Mucosa of gallbladder (tissue), 1 donor: ENCODE measurements around the gene SIVA1. TPM values are rescaled to one million over a fixed set of nuclear protein-coding genes. Genes with fewer than 3 reads are reported as not detected.

Experiments
- DNase-seq: peaks from one replicate; pipeline ENCODE4 v3.0.0-alpha.2; 2020; ENCODE audit warnings: low spot score
- total RNA-seq: library from RNA; stranded (reverse); gene quantifications from one replicate; pipeline ENCODE4 v1.2.1, GENCODE V29; 2021
- donor health status: DM: no; HTN: no; CAD: no.

The SIVA1 gene
- total RNA-seq, 1 donor from 2014 or later: 80.6 TPM

- no peak for DNase-seq
These were observed 18.4 kb downstream of the SIVA1 start for GRCh38 chr14:104771374-104771773.

DNA sequence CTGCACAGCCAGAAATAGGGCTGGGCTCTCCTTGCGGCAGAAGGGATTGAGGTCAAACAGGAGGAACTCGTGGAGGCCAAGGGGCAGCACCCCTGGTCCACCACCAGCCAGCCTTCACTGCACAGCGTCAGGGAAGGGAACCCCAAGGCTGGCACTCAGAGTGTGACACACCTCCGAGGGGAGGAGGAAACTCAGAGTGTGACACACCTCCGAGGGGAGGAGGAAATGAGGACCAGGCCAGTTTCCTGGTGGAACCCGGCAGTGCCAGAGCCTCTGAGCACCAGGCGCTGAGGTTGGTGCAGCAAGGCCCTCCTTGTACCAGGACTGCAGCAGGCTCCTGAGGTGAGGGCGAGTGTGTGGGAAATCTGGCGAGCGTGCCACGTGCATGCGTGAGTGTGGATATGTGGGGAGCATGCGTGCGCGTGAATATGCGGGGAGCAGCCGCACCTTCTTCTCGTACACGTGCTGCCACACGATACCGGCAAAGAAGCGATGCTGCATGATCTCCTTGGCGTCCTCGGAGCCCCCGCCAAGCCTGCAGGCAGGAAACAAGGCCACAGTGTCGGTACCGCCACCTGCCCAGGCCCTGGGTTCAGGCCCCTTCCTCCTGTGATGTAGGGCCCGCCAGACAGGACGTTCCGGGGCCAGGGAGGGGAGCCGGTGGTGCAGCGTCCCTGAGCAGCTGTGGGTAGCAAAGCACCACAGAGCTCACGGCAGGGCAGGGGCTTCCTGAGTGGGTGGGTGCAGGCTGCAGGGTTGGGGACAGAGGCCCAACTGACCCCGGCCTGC, 19.2 kb downstream of the SIVA1 start:
- DNase-seq: no peak

- no peak for DNase-seq
These were observed 20.0 kb downstream of the SIVA1 start for GRCh38 chr14:104772707-104773504.

DNA sequence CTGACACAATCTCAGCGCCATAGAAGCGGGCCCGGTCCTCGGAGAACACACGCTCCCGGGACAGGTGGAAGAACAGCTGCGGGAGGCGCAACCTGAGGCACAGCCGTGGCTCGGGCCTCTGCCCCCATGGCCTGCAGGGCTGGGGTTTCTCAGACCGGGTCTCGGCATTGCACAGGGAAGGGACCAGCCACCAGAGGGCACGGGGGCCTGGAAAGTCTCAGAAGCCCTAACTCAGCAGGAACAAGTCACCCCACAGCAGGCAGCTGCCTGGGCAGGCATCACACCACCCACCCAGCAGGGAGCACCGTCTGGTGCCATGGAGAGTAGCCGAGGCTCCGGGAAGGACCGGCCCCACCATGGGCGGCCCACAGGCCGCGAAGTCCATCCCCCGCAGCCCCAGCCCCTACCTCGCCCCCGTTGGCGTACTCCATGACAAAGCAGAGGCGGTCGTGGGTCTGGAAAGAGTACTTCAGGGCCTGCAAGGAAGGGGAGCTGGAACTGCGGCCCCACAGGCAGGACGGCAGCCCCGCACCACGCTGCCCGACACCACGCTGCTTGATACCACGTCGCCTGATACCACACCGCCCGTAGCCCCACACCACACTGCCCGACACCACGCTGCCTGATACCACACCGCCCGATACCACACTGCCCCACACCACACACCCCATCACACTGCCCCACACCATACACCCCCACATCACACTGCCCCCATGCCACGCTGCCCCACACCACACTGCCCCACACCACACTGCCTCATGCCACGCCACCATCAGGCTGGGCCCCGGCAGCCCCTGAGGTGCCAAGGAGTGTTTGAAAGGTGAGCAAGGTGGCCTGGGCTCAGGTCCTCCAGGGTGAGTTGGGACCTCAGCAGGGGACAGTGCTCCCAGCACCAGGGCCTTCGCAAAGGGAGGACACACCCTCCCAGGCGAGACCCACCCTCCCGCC, 20.8 kb downstream of the SIVA1 start:
- DNase-seq: no peak

DNA sequence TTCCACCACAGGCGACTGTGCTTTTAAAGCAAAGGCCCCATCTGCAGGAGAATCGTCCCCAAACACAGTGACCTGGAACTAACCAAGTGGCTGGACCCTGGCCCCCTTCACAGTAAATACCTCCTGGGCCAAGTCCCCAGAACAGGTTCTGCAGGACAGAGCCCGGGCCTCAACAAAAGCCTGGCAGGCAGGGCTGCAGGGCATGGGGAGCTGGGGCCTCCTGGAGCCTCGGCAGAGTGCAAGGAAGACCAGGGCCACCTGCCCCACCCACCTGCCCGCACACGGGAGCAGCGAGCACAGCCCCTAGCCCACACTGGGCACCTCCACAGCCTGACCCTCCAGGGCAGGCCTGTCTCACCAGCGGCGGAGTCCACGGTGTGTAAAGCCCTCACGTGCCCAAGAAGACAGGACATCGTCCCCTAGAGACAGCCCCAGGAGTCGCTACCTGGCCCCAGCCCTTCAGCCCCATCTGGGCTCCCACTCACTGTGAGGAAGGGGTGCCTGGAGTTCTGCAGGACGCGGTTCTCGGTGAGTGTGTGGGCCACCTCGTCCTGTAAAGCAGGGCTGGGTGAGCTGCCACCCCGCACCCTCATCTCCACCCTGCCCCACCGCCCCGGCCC, 21.6 kb downstream of the SIVA1 start:
- no peak for DNase-seq

DNA sequence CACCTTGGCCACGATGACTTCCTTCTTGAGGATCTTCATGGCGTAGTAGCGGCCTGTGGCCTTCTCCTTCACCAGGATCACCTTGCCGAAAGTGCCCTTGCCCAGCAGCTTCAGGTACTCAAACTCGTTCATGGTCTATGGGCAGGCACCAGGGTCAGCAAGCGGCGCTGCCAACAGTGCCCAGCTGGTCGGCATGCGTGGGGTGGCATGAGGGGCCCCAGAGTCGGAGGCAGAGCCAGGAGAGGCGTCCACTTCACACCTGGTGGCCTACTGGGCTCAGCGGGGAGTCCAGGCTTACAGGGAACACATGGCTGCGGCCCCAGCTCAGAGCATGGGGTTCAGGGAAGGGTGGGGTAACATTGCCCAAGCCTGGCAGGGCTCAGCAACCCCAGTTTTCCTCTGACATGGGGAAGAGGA, 22.1 kb downstream of the SIVA1 start:
- DNase-seq: no peak

- no peak for DNase-seq
These were observed 23.5 kb downstream of the SIVA1 start for GRCh38 chr14:104776481-104776880.

GRCh38 chr14:104776961-104777807, 24.2 kb downstream of the SIVA1 start:
- no peak for DNase-seq

DNA sequence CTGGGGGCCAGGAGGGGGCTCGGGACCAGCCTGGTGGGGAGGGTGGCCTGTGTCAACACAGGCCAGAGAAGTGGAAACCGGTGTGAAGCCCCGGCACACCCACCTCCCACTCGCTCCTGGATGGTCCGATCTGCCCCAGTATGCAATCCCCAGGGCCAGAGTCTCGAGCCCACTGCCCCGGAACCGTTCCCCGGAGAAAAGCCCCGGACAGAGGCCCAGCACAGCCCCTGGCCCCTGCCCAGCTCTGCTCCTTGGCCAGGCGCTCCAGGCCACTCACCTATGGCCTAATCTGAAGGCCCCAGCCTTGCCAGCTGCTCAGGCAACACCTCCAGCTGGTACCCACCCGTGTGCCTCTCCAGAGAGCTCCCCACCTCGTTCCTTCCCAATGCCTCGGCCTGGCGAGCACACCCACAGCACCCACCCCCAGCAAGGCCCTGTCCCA, 24.9 kb downstream of the SIVA1 start:
- DNase-seq: no peak

DNA sequence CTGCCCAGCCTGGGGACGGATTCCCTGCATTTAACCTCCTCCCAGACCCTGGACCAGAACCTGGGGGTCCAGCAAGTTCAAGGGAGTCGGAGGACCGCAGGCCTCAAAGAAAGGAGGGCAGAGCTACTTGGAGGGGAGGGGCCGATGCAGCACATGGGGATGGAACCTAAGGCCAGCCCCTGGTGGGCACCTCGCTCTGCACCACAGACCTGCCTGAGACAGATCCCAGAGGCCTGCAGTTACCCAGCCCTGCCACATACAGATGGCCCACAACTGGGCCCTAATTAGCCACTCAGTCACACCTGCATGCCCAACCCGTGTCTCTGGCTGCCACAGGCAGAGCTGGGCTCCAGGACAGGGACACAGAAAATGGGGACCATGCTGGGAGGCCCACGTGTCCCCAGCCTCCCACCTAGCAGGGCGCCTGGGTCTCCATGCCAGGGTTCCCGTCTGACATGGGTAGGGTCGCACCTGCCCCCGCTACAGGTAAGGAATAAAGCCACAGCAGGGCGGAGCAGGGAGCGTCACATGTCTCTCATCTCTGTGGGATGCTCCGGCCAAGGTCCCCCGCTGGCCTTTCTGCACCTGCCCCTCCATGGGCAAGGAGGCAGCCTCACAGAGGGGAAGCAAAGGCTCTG, 25.9 kb downstream of the SIVA1 start:
- no peak for DNase-seq

DNA sequence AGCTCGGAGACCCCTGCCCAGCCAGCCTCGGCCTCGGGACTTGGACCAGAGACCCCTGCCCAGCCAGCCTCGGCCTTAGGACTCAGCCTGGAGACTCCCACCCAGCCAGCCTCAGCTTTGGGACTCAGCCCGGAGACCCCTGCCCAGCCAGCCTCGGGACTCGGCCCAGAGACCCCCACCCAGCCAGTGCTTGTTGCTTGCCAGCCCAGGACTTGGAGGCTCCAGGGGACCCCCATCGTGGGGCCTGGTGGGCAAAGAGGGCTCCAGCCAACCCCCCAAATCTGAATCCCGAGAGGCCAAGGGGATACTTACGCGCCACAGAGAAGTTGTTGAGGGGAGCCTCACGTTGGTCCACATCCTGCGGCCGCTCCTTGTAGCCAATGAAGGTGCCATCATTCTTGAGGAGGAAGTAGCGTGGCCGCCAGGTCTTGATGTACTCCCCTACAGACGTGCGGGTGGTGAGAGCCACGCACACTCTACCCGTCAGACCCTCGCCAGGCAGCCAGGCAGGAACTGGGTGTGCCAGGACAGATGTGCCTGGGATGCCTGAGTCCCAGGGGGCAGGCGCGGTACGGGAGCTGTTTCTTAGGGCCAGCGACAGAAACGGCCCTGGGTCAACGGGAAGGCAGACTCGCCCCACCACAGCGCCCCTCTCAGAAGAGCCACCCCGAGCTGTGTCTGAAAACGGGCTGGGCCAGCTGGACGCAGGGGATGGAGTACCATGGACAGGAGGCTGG, 27.0 kb downstream of the SIVA1 start:
- DNase-seq: no peak

- DNase-seq: no peak
These were observed 27.6 kb downstream of the SIVA1 start for GRCh38 chr14:104780513-104781030.

- no peak for DNase-seq
These were observed 28.5 kb downstream of the SIVA1 start for GRCh38 chr14:104781271-104782077.

DNA sequence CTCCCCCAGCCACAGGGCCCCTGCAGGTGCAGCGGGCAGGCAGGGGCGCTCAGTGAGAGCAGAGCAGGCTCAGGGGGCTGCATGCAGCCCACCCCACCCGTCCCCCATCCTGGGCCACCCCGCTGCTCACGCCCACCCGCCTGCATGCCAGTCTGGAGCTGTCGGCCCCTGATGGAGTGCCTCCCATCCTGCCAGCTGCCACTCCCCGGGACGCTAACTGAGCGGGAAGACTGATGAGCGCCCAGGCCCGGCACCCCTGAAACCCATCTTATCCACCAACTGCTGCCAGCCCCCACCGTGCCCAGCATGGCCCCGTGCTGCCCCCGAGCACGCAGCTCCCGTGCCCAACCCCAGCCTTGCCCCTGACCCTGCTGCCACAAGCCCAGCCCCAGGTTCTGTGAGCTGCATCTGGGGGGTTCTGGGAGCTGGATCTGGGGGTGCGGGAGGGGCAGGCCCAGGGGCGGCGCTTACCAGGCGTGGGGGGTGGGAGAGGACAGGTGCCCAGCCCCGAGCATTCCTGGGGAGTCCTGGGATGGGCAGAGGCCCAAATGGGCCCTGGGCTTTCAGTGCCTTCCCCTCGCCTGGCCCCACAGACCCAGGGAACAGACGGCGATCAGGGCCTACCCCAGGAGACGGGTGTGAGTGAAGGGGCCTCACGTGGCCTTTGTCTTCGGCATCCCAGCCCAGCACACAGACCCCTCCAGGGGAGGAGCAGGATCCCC, 29.3 kb downstream of the SIVA1 start:
- DNase-seq: no peak

- DNase-seq: no peak
These were observed 29.8 kb downstream of the SIVA1 start for GRCh38 chr14:104782808-104783139.

GRCh38 chr14:104783484-104784217, 30.7 kb downstream of the SIVA1 start:
- no peak for DNase-seq

- DNase-seq: no peak
These were observed 31.2 kb downstream of the SIVA1 start for GRCh38 chr14:104784218-104784568.
